HepG2 (cell line): Measurements from ENCODE around the gene PRDM15. TPM values are rescaled to one million over a fixed set of nuclear protein-coding genes. Genes with fewer than 3 reads are reported as not detected.

ENCODE experiments used
- ATAC-seq: fragments of 200-7000 bp; cut with Tn5 transposase; 3 replicates; pipeline ENCODE4 v1.9.1; 2020; ENCODE audit warnings: mild to moderate bottlenecking, moderate library complexity
- BruUV-seq: library from RNA; stranded (reverse); fragments of 400-500 nt; replicated peaks from 2 replicates; lab custom pipeline; 2021; lab: Mats Ljungman, UMichigan
- CTCF ChIA-PET: fragments of 300-600 bp; formaldehyde crosslinking; extraction: SDS; loops from one replicate; lab custom pipeline; 2021; ENCODE audit warnings: low total read pairs, inconsistent platforms, low intra/inter-chr PET ratio; lab: Yijun Ruan, JAX
- POLR2A ChIA-PET: fragments of 350-600 bp; sonication (Branson Sonifier 250); formaldehyde crosslinking; loops from one replicate; lab custom pipeline; 2020; ENCODE audit warnings: antibody characterized with exemption, inconsistent platforms; lab: Yijun Ruan, JAX
- DNase-seq: peaks from one replicate; pipeline ENCODE4 v3.0.0-alpha.2; 2015; ENCODE audit warnings: low spot score
- FAIRE-seq: peaks from 3 replicates; lab custom pipeline; 2011; peaks lifted over from hg19 to GRCh38; lab: Jason Lieb, UNC
- H2AFZ ChIP-seq: one replicate; pipeline ENCODE4 v1.6.1; 2011; ENCODE audit warnings: low read length, inconsistent platforms
- H3K27ac ChIP-seq: fragments of 300-600 bp; 3 replicates; pipeline ENCODE4 v1.8.0; 2011; ENCODE audit warnings: mixed run types, mild to moderate bottlenecking, mixed read lengths, low read length, inconsistent platforms; ENCODE audit not compliant: insufficient read depth; ENCODE audit errors: extremely low read length
- H3K27me3 ChIP-seq, 2 experiments: fragments of 200-600 bp in 1 of 2; 2 replicates in 1 of 2; 3 replicates in 1 of 2; pipeline versions ENCODE4 v1.6.0 to v1.8.0; 2011; ENCODE audit warnings: low read length in 2 of 2, mild to moderate bottlenecking in 2 of 2, moderate library complexity in 2 of 2, inconsistent platforms in 1 of 2; ENCODE audit not compliant: insufficient read depth in 2 of 2, control insufficient read depth in 1 of 2
- H3K36me3 ChIP-seq, 2 experiments: fragments of 200-600 bp in 1 of 2; replicated peaks in 1 of 2; 2 replicates in 1 of 2; 3 replicates in 1 of 2; pipeline versions ENCODE4 v1.5.1 to v1.8.0; 2011; ENCODE audit warnings: low read length in 2 of 2, inconsistent platforms in 1 of 2; ENCODE audit not compliant: insufficient read depth in 2 of 2, control insufficient read depth in 1 of 2
- H3K4me1 ChIP-seq: 2 replicates; pipeline ENCODE4 v1.5.1; 2012; ENCODE audit warnings: low read length, inconsistent platforms; ENCODE audit not compliant: insufficient read depth
- H3K4me2 ChIP-seq: 2 replicates; pipeline ENCODE4 v1.6.0; 2011; ENCODE audit warnings: low read depth, low read length, inconsistent platforms
- H3K4me3 ChIP-seq, 3 experiments: fragments of 200-600 bp in 1 of 3; sonication (generic), shearing (Covaris generic) in 1 of 3; replicated peaks in 1 of 3; 2 replicates each; pipeline ENCODE4 v1.5.1; 2011 to 2016; ENCODE audit warnings: low read length in 3 of 3, inconsistent platforms in 2 of 3, low read depth in 2 of 3, mild to moderate bottlenecking in 2 of 3, control low read depth in 1 of 3, mixed read lengths in 1 of 3; ENCODE audit not compliant: insufficient read depth in 1 of 3
- H3K79me2 ChIP-seq: one replicate; pipeline ENCODE4 v1.6.1; 2011; ENCODE audit warnings: low read length, inconsistent platforms; ENCODE audit not compliant: insufficient read depth
- H3K9ac ChIP-seq: 2 replicates; pipeline ENCODE4 v1.6.0; 2011; ENCODE audit warnings: mild to moderate bottlenecking, low read depth, low read length, inconsistent platforms; ENCODE audit not compliant: insufficient read depth
- H3K9me3 ChIP-seq: 2 replicates; pipeline ENCODE4 v1.5.1; 2012; ENCODE audit warnings: mild to moderate bottlenecking, low read length
- H4K20me1 ChIP-seq: 2 replicates; pipeline ENCODE4 v1.6.0; 2011; ENCODE audit warnings: inconsistent platforms, mild to moderate bottlenecking, low read length, moderate library complexity; ENCODE audit not compliant: insufficient read depth
- AGO1 ChIP-seq: fragments of 200-400 bp; formaldehyde crosslinking; IDR thresholded peaks from 2 replicates; pipeline ENCODE4 v1.6.1; 2017; ENCODE audit warnings: mild to moderate bottlenecking, low read depth, low read length, moderate library complexity; ENCODE audit not compliant: poor library complexity, severe bottlenecking
- BRD4 ChIP-seq: sonication (generic); formaldehyde crosslinking; IDR thresholded peaks from 2 replicates; pipeline ENCODE4 v1.4.0; 2020; ENCODE audit warnings: missing genetic modification reagents
- CBX2 ChIP-seq, 2 experiments: fragments of 200-600 bp in 1 of 2; sonication (generic); formaldehyde crosslinking in 1 of 2; IDR thresholded peaks; 2 replicates each; pipeline versions ENCODE4 v1.7.0 to v1.8.1; 2018 to 2022; ENCODE audit warnings: low read depth in 2 of 2, low read length in 1 of 2, mild to moderate bottlenecking in 1 of 2, missing genetic modification reagents in 1 of 2
- CCAR2 ChIP-seq: fragments of 200-400 bp; formaldehyde crosslinking; optimal IDR thresholded peaks from 2 replicates; pipeline ENCODE3; 2018; ENCODE audit warnings: low read depth, mild to moderate bottlenecking, low read length, moderate library complexity
- GRHL1 ChIP-seq: sonication (generic); formaldehyde crosslinking; conservative IDR thresholded peaks from 2 replicates; pipeline ENCODE4 v1.8.0; 2022; ENCODE audit warnings: missing genetic modification reagents
- HES4 ChIP-seq: sonication (generic); formaldehyde crosslinking; IDR thresholded peaks from 2 replicates; pipeline ENCODE4 v1.9.0; 2021; ENCODE audit warnings: mild to moderate bottlenecking, missing genetic modification reagents, borderline replicate concordance
- HNF4G ChIP-seq, 2 experiments: sonication (generic) in 1 of 2; formaldehyde crosslinking in 1 of 2; IDR thresholded peaks; 2 replicates each; pipeline versions ENCODE4 v1.4.0 to v1.6.1; 2011 to 2020; ENCODE audit warnings: borderline replicate concordance in 2 of 2, low read depth in 2 of 2, mild to moderate bottlenecking in 2 of 2, low read length in 1 of 2, missing genetic modification reagents in 1 of 2, moderate library complexity in 1 of 2
- POLR2G ChIP-seq: fragments of 200-400 bp; formaldehyde crosslinking; IDR thresholded peaks from 2 replicates; pipeline ENCODE4 v1.6.1; 2018; ENCODE audit warnings: mild to moderate bottlenecking, low read depth, low read length, moderate library complexity
- RXRA ChIP-seq: sonication (generic); formaldehyde crosslinking; IDR thresholded peaks from 2 replicates; pipeline ENCODE4 v1.5.1; 2020; ENCODE audit warnings: missing genetic modification reagents
- ZBTB34 ChIP-seq: sonication (generic); formaldehyde crosslinking; IDR thresholded peaks from 2 replicates; pipeline ENCODE4 v1.8.0; 2022; ENCODE audit warnings: mild to moderate bottlenecking, missing genetic modification reagents
- ZBTB8A ChIP-seq: sonication (generic); formaldehyde crosslinking; IDR thresholded peaks from 2 replicates; pipeline ENCODE4 v1.4.0; 2020; ENCODE audit warnings: mild to moderate bottlenecking, low read depth, missing genetic modification reagents, borderline replicate concordance
- ZMYM4 ChIP-seq: sonication (generic); formaldehyde crosslinking; IDR thresholded peaks from 2 replicates; pipeline ENCODE4 v1.8.1; 2023; ENCODE audit warnings: mild to moderate bottlenecking, missing genetic modification reagents
- ZNF234 ChIP-seq: sonication (generic); formaldehyde crosslinking; conservative IDR thresholded peaks from 2 replicates; pipeline ENCODE4 v1.5.1; 2020; ENCODE audit warnings: mild to moderate bottlenecking, missing genetic modification reagents
- ZNF24 ChIP-seq: fragments of 450-650 bp; IDR thresholded peaks from 2 replicates; pipeline ENCODE4 v1.6.1; 2017; ENCODE audit warnings: antibody characterized with exemption, mild to moderate bottlenecking
- ZNF598 ChIP-seq: sonication (generic); formaldehyde crosslinking; IDR thresholded peaks from 2 replicates; pipeline ENCODE4 v1.5.1; 2020; ENCODE audit warnings: mild to moderate bottlenecking, missing genetic modification reagents, borderline replicate concordance
- ZNF841 ChIP-seq: sonication (generic); formaldehyde crosslinking; IDR thresholded peaks from 2 replicates; pipeline ENCODE4 v1.8.1; 2023; ENCODE audit warnings: missing genetic modification reagents, borderline replicate concordance
- WGBS: methylation state at CpG from one replicate; pipeline ENCODE4 v1.1.6; 2017; ENCODE audit warnings: low lambda C conversion rate; 5-methylcytosine and 5-hydroxymethylcytosine counted together
- in situ Hi-C: cut with HindIII; loops from 2 replicates; pipeline ENCODE4 v1.10.0; 2017; ENCODE audit warnings: low pct_unique_long_range_greater_than_20kb; ENCODE audit not compliant: extremely low pct_ligation_motif_present
- intact Hi-C: fragments of 100-400 bp; cut with micrococcal nuclease; formaldehyde crosslinking; loops from one replicate; pipeline ENCODE4 v1.10.0; 2022; ENCODE audit not compliant: unreplicated experiment
- polyA plus RNA-seq, 8 experiments: library from polyadenylated mRNA; depleted of rRNA in 3 of 8; stranded (reverse) in 7 of 8; unstranded in 1 of 8; fragments of >200 nt; fragmentation: Illumina TruSeq in 4 of 8; extraction: Trizol in 4 of 8; gene quantifications; 2 replicates each; pipeline versions ENCODE4 v1.2.1 to v1.2.3, GENCODE V29; 2011 to 2016; ENCODE audit warnings: low read depth in 4 of 8, missing spikeins in 1 of 8, mixed read lengths in 1 of 8; ENCODE audit not compliant: insufficient read depth in 1 of 8
- total RNA-seq, 5 experiments: library from RNA; depleted of rRNA; stranded (reverse); fragments of >200 nt; fragmentation: Illumina TruSeq; extraction: Trizol; gene quantifications; 2 replicates each; pipeline ENCODE4 v1.2.3, GENCODE V29; 2016; ENCODE audit warnings: low read depth in 1 of 5

The PRDM15 gene
- total and polyA plus RNA-seq, 2 of the 13 experiments (the other 11 are each of a cell fraction or from before 2014, with no cell fraction given) = 4.0 to 6.9 TPM

- TF ChIP-seq BRD4 (CRISPR knock-in tag) = no peak
- TF ChIP-seq CBX2 (IDR thresholded peaks at IDR 0.05; ENCODE audit: low read depth, low read length) = no peak
- TF ChIP-seq CBX2 (CRISPR knock-in tag; IDR thresholded peaks at IDR 0.05; ENCODE audit: low read depth) = no peak
Observed at GRCh38 chr21:41887667-41888066, 8.5 kb upstream of the PRDM15 start (continued).

- DNase-seq = no peak
- CTCF ChIA-PET = no interaction called here
Observed at GRCh38 chr21:41886328-41886727, 7.2 kb upstream of the PRDM15 start.

More at GRCh38 chr21:41886328-41886727, 7.2 kb upstream of the PRDM15 start:
- Histone ChIP-seq H3K9ac (no peak overlapping the region), H2AFZ (no peak overlapping the region), H3K36me3 (peaks cover 0 to 6% of the 10 kb centered on the region in 2 experiments; a peak in 1 of 5 replicates), H3K79me2 (no peaks in the 10 kb centered on the region), H3K4me1 (peaks cover 18% of the 10 kb centered on the region; the same call in 1 of the 2 replicates), H3K27me3 (no peaks in the 10 kb centered on the region; a peak in 1 of 5 replicates), H3K9me3 (no peaks in the 10 kb centered on the region), H3K27ac (no peak overlapping the region), H3K4me2 (no peak overlapping the region), H4K20me1 (no peaks in the 10 kb centered on the region), H3K4me3 (no peak overlapping the region)
- ATAC-seq = no peak
- BruUV-seq = no TSS peak
- TF ChIP-seq HES4 (CRISPR knock-in tag) = no peak
- TF ChIP-seq AGO1 = no peak
- no peak for TF ChIP-seq HNF4G (IDR thresholded peaks at IDR 0.05; ENCODE audit: borderline replicate concordance, low read depth, low read length)
- TF ChIP-seq HNF4G (CRISPR knock-in tag; IDR thresholded peaks at IDR 0.05; ENCODE audit: borderline replicate concordance, low read depth) = no peak
- no peak for TF ChIP-seq ZMYM4 (CRISPR knock-in tag)
- no peak for TF ChIP-seq ZBTB8A (CRISPR knock-in tag)
- no peak for TF ChIP-seq GRHL1 (CRISPR knock-in tag)
- no peak for TF ChIP-seq ZNF598 (CRISPR knock-in tag)
- TF ChIP-seq ZNF234 (CRISPR knock-in tag) = no peak
- no peak for TF ChIP-seq ZBTB34
- no peak for TF ChIP-seq ZNF841 (CRISPR knock-in tag)
- no peak for TF ChIP-seq ZNF24
- no peak for TF ChIP-seq CCAR2
- no peak for TF ChIP-seq RXRA (CRISPR knock-in tag)
- no peak for TF ChIP-seq POLR2G
- POLR2A ChIA-PET = no interaction called here
- in situ Hi-C loops = no loop called here
- intact Hi-C loops = no loop called here
- 94% methylated on average over 7 of the region's 7 CpGs for WGBS
- FAIRE-seq = no peak
